HG03025 (cell line): ENCODE measurements around the gene DCBLD1.
"Not testable (repeated sequence)": the region's sequence is repeated elsewhere in the genome, so short reads cannot be mapped to it uniquely, and the experiment has no call there.

Source experiments
- ATAC-seq: cut with Tn5 transposase; IDR thresholded peaks from one replicate; pipeline ENCODE4 v1.9.1; 2021; ENCODE audit warnings: mild to moderate bottlenecking, moderate library complexity; ENCODE audit not compliant: unreplicated experiment, low FRiP score

Gene DCBLD1

GRCh38 chr6:117496383-117496990 lies 14.0 kb downstream of the DCBLD1 start:
- ATAC-seq: no peak

- ATAC-seq: no peak
Measured at GRCh38 chr6:117497237-117497636, 14.8 kb downstream of the DCBLD1 start.

GRCh38 chr6:117498159-117498558 lies 15.7 kb downstream of the DCBLD1 start:
- ATAC-seq: no peak

GRCh38 chr6:117501722-117502121 lies 19.2 kb downstream of the DCBLD1 start:
- no peak for ATAC-seq

- no peak for ATAC-seq
Measured at GRCh38 chr6:117502580-117502979, 20.1 kb downstream of the DCBLD1 start.

- no peak for ATAC-seq
Measured at GRCh38 chr6:117503211-117503610, 20.7 kb downstream of the DCBLD1 start.

- no peak for ATAC-seq
Measured at GRCh38 chr6:117504478-117505144, 22.1 kb downstream of the DCBLD1 start.

- no peak for ATAC-seq
Measured at GRCh38 chr6:117505311-117505710, 22.8 kb downstream of the DCBLD1 start.

- no peak for ATAC-seq
Measured at GRCh38 chr6:117506180-117506835, 23.8 kb downstream of the DCBLD1 start.

- ATAC-seq: no peak
Measured at GRCh38 chr6:117506907-117507306, 24.4 kb downstream of the DCBLD1 start.

GRCh38 chr6:117508450-117508971 lies 26.0 kb downstream of the DCBLD1 start:
- ATAC-seq: no peak

- no peak for ATAC-seq
Measured at GRCh38 chr6:117509021-117509420, 26.5 kb downstream of the DCBLD1 start.

- ATAC-seq: no peak
Measured at GRCh38 chr6:117512056-117512828, 29.8 kb downstream of the DCBLD1 start.

- no peak for ATAC-seq
Measured at GRCh38 chr6:117512987-117513573, 30.6 kb downstream of the DCBLD1 start.

- no peak for ATAC-seq
Measured at GRCh38 chr6:117513778-117514365, 31.4 kb downstream of the DCBLD1 start.

GRCh38 chr6:117514655-117515054 lies 32.2 kb downstream of the DCBLD1 start:
- ATAC-seq: no peak

- no peak for ATAC-seq
Measured at GRCh38 chr6:117515326-117515725, 32.9 kb downstream of the DCBLD1 start.

GRCh38 chr6:117517995-117518394 lies 35.5 kb downstream of the DCBLD1 start:
- not testable (repeated sequence) for ATAC-seq

GRCh38 chr6:117518870-117519269 lies 36.4 kb downstream of the DCBLD1 start:
- ATAC-seq: no peak
